T-helper 2 cell treated with Interferon-gamma antibody and Interleukin-4, amounts not matched to agents 5 μg/mL and 100 μg/mL, for 36 hours (primary cell): ENCODE data around the gene GDPD4.

Experiments used
- DNase-seq: peaks from one replicate; pipeline ENCODE4 v3.0.0; 2021; ENCODE audit warnings: low spot score
- H3K27ac Mint-ChIP-seq: one replicate; pipeline ENCODE4 v1.8.0; 2021; ENCODE audit warnings: mild to moderate bottlenecking, mixed read lengths
- H3K27me3 Mint-ChIP-seq: one replicate; pipeline ENCODE4 v1.8.0; 2021; ENCODE audit warnings: low read depth, mixed read lengths
- H3K36me3 Mint-ChIP-seq: one replicate; pipeline ENCODE4 v1.8.0; 2021; ENCODE audit warnings: low read depth, mixed read lengths
- H3K4me1 Mint-ChIP-seq: one replicate; pipeline ENCODE4 v1.8.0; 2021; ENCODE audit warnings: low read depth, mixed read lengths
- H3K4me3 Mint-ChIP-seq: one replicate; pipeline ENCODE4 v1.8.0; 2022; ENCODE audit warnings: mild to moderate bottlenecking, moderate library complexity, mixed read lengths
- H3K9me3 Mint-ChIP-seq: one replicate; pipeline ENCODE4 v1.8.0; 2021; ENCODE audit warnings: mixed read lengths

The GDPD4 gene

DNA sequence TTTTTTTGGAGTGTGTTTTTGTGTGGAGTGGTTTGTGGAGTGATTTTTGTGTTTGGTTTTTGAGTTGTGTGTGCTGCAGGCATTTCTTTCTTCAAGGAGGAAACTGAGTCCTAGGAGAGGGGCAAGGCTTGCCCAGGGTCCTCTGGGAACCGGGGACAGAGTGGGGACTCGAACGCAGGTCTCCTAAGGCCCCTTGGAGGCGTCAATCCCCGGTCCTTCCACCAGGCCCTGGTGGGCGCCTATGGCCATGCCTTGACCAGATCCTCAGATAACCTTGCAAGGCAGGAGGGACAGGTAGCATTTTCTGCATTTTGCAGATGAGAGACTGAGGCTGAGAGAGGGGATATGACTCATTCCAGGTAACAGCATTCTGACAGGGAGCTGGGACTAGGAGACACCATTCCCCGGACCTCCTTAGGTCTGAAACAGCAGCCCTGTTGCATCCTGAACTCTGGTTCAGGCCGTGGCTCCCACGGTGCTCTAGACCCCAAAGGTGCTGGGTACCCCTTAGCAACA lies 134.3 kb downstream of the GDPD4 start:
- H3K27ac Mint-ChIP-seq: no peak overlapping the region
- DNase-seq: no peak
- no peaks in the 10 kb centered on the region for H3K4me1 Mint-ChIP-seq
- H3K9me3 Mint-ChIP-seq: no peaks in the 10 kb centered on the region
- H3K36me3 Mint-ChIP-seq: no peaks in the 10 kb centered on the region
- H3K4me3 Mint-ChIP-seq: no peak overlapping the region
- peaks cover 9% of the 10 kb centered on the region for H3K27me3 Mint-ChIP-seq
